HG02798 (cell line): ENCODE results near the gene GRK5.

Experiments
- ATAC-seq: cut with Tn5 transposase; IDR thresholded peaks from one replicate; pipeline ENCODE4 v1.9.1; 2021; ENCODE audit warnings: mild to moderate bottlenecking; ENCODE audit not compliant: unreplicated experiment, poor library complexity

GRK5 gene

DNA sequence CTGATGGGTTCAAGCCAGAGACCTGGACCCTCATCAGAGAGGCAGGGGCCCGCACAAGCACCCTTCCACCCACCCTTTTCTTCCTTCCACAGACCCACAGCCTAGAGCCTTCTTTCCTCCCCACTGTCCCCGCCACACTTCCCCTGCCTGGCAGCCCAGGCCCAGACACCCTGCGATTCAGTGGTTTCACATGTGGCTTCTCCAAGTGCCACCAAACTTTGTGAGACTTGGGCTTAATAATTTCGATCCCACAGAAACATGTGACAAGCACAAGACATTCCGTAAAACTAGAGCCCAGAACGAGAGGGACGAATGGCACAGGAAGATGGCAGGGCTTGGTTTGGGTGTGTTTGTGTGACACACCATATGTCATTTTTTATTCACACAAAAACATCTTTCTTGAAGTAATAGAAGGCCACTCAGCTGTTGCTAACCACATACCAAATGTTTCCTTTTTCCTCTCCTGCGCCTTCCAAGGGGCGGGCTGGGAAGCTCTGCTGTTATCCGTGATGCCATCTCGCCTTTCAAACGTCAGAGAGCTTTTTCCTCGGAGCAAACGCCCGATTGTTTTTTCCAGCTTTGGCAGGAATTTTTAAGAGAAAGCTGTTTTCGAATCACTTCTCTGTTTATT lies 162.9 kb downstream of the GRK5 start:
- ATAC-seq: no peak

DNA sequence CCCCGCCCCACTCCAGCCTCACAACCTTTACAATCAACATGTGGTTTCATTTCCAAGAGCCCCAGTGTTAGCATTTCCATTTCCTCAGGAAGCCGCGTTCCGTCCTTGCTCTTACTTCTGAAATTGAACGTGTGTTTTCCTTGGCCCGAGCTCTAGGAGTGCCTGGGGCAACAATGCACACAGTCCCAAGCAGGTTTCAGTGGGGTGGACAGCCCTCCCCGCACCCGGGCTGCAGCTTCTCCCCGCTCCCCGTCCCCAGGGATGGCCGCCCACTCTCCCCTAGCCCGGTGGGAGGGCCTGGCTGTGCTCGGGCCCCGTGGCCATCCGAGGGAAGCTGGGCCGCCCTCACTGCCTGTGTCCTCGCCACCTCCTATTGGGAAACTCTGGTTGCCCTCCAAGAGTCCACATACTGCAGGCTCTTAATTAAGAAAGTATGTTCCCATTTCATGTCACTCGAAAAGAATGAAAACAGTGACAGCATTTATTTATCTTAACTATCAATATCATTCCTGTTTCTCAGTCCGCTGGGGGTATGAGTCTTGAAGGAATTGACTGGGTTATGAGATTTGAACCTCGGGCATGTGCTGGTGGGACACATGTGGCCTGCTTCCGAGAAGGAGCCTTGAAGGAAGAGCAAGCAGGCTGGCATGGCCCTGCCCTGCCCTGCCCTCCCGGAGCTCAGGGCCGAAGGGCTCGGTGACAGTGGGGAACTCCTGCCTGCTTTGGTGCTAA lies 163.8 kb downstream of the GRK5 start:
- ATAC-seq: no peak

DNA sequence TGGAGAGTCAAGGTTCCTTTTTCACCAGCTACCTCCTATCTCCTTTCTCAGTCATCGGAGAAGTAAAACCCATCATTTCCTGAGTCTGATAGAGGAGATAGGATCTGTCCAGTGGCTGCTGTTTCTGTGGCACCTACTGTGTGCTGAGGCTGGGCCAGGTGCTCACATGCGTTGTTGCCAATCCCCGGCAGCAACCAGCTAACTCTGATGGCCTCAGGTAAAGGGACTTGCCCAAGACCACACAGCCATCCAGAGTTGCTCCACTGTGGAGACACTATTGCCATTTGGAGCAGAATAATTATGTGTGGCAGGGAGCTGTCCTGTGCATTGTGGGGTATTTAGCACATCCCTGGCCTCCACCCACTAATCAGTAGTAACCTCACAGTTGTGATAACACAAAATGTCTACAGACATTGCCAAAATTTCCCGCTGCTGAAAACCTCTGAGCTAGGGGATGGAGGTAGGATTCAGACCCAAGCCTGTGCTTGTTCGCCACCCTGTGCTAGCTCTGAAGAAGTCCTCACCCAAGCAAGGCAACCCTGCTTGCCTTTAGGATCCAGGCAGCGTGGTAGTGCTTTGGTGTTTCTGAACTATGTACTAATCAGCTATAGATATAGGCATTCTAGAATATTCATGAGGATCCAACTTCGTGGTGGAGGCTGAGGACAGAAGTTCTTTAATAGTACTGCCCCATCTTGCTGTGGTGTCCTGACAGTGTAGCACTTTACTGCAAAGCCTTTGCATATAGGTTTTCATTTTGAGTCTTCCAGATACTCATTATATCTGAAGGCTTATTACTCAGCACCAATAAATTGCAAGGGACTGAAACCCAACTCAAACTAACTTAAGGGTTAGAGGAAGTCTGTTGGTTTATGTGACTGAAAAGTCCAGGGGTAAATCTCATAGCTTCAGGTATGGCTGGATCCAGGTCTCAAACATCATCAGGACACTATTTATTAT lies 164.6 kb downstream of the GRK5 start:
- peak; percentile 37 for ATAC-seq

DNA sequence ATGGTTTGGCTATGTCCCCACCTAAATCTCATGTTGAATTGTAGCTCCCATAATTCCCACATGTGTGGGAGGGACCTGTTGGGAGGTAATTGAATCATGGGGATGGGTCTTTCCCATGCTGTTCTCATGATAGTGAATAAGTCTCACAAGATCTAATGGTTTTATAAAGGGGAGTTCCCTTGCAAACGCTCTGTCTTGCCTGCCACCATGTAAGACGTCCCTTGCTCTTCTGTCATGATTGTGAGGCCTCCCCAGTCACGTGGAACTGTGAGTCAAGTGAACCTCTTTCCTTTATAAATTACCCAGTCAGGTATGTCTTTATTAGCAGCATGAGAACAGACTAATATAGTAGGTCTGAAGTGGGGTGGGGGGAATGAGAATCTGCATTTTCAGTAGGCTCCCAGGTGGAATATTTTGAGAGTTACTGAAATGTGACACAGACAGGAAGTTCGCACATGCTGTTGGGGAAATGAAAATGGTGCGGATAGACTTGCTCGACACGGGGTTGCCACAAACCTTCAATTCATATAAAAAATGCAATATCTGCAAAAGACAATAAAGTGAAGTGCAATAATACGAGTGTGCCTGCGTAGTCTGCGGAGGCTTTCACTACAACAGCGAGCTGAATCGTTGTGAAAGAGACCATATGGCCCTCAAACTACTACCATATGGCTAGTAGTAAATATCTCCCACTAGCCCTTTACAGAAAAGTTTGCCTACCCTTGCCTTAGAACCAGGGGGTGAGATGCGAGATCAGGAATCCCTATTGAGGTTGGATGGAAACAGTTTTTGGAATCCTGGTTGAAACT lies 166.1 kb downstream of the GRK5 start:
- ATAC-seq: no peak

DNA sequence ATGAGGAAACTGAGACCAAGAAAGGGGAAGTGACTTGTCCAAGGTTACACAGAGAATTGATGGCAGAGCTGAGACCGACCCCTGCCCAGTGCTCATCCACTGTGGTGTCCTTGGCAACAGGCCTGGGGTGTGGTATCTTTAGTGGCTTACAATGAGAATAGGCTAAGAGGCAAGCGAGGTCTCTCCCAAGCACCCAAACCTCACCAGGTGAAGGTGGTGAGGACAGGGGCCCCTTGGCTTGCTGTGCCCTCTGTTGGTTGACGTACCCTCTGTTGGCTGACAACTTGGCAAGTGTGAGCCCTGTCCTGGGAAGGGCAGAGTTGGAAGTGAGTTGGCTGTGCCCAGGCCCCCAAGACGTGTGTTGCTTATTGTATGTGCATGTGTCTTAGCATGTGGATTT lies 166.9 kb downstream of the GRK5 start:
- no peak for ATAC-seq

DNA sequence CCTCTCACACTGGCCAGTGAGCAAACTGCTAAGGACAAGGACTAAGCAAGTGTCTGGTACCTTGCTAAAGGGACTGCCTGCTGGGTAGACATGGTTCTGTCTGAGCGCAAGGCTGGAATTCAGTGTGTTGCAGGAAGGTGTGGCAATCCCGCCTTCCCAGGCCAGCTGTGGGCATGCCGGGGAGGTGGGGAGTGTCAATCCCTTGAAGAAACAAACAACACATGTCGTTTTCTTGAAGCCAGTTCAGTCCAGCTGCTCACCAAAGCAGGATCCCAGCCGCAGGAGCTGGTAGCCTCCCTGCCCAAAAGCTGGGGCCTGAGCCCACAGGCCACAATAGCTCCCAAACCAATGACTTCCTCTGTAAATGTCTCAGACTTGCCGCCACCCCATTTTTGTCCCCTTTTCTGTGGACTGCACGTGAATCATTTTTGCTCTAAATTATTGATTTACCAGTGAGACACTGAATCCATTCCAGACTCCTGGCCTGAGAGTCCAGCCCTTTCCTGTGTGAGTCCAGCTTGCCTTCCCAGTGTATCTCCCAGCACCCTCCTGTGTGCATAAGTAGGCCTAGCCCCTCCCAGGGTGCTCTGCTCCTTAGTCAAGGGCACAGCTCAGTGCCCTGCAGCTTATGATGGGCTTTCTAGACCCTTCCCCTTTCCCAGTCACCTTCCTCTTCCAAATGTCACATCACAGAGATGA lies 168.4 kb downstream of the GRK5 start:
- no peak for ATAC-seq

DNA sequence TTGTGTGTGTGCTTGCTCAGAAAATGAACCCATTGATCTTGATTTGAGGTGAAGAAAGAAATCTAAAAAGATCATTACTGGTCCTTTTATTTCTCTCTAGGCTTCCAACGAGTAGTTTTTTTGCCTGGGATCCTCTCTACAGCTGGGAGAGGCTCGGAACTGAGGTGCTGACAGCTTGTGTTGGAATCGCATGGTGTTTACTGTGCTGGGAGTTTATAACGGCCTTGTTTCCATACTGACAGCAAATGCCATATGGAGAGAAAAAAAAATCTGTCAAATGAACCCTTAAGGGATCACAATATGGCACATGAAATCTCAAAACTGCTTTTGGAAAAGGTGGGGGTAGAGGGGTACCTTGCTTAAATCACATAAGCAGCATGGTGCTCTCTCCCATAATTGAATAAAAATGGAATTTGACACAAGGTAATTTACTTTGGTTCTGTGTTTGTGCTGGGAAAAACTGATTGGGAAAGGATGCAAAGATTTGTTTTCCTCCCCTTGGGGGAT lies 170.1 kb downstream of the GRK5 start:
- no peak for ATAC-seq

DNA sequence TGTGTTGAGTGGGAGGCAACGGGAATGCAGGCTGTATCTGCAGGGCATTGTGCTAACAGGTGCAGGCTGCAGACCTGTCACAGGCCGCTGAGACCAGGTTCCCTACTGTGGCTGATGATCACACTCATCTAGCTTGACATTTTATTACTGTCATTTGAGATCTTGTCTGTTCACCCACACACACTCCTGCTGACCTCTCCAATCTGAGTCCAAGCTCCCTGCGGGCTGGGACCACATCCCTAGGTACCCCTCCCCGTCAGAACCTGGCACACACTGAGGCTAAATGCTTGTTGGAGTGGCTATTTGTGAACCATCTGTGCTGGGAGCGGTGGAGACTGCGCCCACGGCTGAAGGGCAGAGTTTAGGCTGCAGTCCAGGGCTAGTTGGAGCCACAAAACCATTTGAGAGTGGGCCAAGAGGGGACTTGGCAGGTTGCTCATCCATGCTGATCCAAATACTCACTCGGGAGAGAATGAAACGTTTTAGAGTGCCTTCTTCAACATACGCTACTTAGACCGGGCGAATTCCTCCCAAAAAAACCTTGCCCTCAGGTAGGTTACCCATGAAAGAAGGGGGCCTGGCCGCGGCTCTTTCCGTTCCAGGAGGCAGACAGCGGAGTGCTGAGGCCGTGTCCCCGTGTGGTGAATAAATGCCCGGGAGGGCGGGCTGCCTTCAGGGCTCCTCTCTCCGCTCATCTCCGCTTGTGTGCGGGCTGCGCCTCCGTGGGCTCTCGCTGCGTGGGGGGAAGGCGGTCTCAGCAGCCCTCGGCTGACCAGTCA lies 170.8 kb downstream of the GRK5 start:
- no peak for ATAC-seq

DNA sequence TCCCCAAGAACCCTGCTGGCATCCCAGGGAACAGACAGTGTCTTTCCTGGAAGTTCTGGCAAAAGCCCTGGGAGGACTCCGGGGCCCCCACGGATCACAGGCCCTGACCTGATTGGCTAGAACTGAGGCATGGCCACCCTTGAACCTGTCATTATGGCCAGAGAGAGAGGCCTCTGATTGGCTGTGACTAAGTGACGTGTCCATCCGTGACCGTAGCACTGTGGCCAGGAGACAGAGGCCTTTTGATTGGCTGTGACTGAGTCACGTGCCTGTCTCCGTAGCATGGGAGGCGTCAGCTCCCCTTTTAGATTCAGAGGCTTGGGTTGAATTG lies 171.3 kb downstream of the GRK5 start:
- ATAC-seq: no peak

DNA sequence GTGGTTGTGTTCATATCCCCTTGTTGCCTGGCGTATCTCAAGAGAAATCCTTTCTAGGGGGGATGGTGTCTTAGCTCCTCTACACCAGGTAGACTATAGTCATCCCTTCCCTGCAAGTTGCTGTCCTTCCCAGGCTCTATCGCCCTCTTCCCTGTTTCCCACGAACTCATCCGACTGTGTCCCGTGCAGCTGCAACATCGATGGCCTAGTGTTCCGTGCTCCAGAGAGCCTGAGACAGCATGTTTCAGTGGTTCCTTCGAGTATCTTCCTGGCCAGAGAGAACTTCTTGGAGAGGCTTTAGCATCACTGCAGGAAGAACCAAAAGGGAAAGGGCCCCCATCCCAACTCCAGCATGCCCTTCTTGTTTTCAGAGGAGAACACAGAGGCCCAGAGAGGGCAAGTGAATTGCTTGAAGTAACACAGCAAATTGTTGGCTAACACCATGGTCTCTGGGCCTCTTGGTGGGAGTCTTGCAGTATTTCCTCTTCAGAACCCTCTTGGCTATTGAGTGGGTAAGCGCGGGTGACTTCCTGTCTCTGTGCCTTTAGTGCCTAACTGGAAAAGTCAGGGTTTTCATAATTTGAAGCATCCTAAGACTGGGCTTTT lies 172.2 kb downstream of the GRK5 start:
- no peak for ATAC-seq

DNA sequence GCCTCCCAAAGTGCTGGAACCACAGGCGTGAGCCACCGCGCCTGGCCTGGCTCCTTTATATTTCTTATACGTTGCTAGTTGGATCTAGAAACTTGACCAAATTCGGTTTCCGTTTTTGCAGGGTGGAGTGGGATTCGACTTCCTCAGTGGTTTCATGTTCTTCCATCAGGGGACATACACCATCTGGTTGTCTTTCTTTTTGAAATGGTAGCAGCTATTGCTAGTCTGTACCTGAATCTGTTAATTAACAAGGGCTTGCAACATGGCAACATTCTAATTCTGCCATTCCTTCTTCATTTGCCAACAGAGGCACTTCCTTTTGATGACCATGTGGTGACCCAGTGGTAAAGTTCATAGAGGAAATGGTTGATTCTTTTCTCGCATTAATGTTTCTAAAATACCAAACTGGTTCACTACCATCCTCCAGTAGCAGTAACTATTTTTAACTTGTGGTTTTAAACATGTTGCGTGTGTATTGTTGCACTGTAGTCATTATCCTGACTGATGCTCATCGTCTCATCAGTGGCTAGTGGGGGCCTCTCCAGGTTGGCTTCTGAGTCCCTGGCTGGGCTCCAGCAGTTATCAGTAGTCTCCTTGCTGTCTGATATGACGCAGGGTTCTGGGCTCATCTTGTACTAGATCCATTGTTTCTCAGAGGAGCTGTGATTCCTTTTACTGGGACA lies 175.9 kb downstream of the GRK5 start:
- no peak for ATAC-seq

DNA sequence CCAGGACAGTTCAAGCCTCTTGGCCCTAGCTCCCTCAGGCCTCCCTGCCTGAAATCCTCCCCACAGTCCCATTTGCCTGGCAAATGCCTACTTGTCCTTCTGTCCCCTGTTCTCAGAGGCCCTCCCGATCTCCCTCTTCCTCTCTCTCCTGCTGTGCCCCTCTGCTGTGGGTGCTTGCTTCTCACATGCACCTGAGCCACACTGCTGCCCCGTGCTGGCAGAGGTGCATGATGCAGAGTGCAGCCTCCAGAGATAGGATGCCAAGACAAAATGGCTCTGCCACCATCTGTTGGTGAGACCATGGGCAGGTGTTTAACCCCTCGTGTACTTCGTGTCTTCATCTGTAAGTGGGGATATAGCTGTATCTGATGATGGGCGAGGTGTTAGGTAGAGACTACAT lies 176.8 kb downstream of the GRK5 start:
- no peak for ATAC-seq

DNA sequence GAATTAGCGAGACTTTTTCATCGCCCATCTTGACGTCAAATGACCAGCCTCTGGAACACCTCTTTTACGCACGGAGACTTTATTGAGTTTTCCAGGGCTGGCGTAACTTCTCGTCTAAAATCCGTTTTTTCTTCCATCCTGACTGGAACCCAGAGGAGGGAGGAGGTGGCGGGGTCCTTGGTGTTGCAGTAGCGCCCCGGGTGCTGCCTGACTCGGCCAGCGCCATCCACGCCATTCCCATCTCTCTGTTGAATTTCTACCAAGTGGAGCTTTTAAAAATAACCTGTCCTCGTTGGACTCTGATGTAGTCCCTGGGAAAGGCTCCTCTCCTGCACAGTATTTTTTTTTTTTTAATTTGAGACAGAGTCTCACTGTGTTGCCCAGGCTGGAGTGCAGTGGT lies 179.3 kb downstream of the GRK5 start:
- no peak for ATAC-seq

DNA sequence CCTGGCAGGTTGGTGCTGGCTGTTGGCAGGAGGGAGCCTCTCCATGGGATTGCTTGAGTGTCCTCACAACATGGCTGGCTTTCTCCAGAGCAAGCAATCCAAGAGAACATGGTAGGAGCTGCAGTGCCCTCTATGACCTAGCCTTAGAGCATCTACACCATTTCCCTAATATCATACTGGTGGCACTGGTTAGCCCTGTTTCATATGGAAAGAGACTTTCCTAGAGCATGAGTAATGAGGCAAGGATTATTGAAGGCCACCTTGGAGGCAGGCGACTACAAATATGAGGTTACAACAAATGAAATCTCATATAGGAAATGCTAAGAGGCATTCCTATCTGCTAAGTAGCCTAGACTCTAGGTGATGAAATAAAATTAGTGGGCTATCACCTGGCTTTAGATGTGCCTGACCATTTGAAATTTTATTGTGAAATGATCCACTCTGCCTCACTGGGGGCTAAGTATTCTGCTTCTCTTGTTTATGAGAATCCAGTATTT lies 181.5 kb downstream of the GRK5 start:
- no peak for ATAC-seq

DNA sequence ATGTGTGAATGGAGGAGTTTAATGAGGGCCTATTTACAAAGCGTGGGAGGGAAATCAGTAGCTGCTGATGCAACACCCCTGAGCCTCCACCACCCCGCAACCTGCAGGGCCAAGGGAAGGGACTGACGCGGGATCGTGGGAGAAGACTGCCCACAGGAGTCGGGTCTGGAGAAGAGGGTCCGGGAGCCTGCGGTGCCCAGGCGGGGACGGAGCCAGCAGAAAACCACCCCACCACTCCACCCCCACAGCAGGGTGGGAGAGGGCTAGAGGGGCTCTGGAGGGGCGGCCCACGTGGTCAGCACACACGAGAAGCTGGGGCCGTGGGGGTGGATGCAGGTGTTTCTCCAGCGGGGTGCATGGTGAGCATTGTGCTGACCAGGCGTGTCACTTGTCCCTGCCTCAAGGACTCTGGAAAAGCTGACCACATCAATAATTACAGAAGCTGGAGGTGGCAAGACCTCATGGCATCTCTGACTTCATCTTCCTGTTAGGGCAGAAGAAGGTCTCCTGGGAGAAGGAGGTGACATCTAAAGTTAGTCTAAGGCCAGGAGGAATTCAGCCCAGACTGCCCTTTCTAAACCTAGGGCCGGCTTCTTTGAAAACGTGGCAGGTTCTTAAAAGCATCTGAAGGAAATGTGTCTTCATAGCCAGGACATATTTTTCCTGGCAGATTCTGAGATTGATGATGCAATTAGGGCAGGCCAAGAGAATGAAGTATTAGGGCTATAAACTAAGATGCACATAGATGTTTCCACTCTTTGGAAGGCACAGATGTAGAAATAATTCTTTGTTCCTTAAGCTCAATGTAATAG lies 184.3 kb downstream of the GRK5 start:
- no peak for ATAC-seq

DNA sequence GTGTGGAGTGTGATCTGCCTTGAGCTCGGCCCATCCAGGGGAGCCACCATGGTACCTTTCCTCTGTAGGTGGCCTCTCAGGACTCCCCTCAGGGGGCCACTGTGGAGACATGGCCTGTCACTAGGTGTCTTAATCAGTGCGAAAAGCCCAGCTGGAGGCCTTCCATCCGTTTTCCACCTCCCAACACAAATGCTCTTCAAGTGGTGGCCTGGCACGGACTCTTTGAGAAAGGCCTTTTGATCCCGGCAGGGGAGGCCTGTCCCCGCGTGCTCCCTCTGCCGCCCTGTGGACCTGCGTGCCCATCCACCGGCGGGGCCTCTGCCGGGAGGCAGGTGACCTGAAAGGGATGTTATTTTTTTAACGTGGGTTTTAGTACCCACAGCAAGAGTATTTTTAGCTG lies 185.6 kb downstream of the GRK5 start:
- no peak for ATAC-seq

DNA sequence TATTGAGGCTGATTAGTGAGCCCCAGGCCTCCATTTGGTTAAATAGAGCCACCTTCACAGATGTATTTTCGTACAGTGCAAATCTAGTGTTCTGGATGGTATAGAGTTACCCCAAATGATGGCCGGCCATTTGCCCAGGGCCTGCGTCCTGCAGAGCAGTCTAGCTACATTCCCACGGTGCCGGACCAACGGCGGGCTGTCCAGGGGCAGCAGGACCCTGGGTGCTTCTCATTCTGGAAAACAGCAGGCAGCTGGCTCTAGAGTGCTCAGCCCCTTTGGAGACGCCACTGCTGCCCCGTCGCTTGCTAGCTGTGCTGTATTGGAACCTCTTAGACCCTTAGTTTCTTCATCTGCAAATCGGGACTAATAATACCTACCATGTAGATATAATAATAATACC lies 186.1 kb downstream of the GRK5 start:
- ATAC-seq: no peak
